AG20443 (cell line): Measurements from ENCODE around the gene ENOX1.
"Not testable (repeated sequence)": the region's sequence is repeated elsewhere in the genome, so short reads cannot be mapped to it uniquely, and the experiment has no call there.

Source experiments
- DNase-seq: peaks from one replicate; pipeline ENCODE4 v3.0.0; 2012; ENCODE audit warnings: low spot score, mixed read lengths

Gene ENOX1

GRCh38 chr13:43431290-43431716 lies 355.5 kb downstream of the ENOX1 start:
- no peak for DNase-seq

- DNase-seq: no peak
Measured at GRCh38 chr13:43428545-43429296, 358.1 kb downstream of the ENOX1 start.

- DNase-seq: no peak
Measured at GRCh38 chr13:43426355-43426754, 360.4 kb downstream of the ENOX1 start.

GRCh38 chr13:43425234-43425633 lies 361.5 kb downstream of the ENOX1 start:
- DNase-seq: no peak

GRCh38 chr13:43424412-43424811 lies 362.4 kb downstream of the ENOX1 start:
- no peak for DNase-seq

- no peak for DNase-seq
Measured at GRCh38 chr13:43422116-43422515, 364.7 kb downstream of the ENOX1 start.

- DNase-seq: not testable (repeated sequence)
Measured at GRCh38 chr13:43416842-43417241, 369.9 kb downstream of the ENOX1 start.

- not testable (repeated sequence) for DNase-seq
Measured at GRCh38 chr13:43416408-43416807, 370.4 kb downstream of the ENOX1 start.

- not testable (repeated sequence) for DNase-seq
Measured at GRCh38 chr13:43415903-43416391, 370.8 kb downstream of the ENOX1 start.

- no peak for DNase-seq
Measured at GRCh38 chr13:43414111-43414510, 372.7 kb downstream of the ENOX1 start.

GRCh38 chr13:43411741-43412140 lies 375.0 kb downstream of the ENOX1 start:
- DNase-seq: no peak

- DNase-seq: no peak
Measured at GRCh38 chr13:43411211-43411610, 375.6 kb downstream of the ENOX1 start.

- DNase-seq: no peak
Measured at GRCh38 chr13:43408274-43408673, 378.5 kb downstream of the ENOX1 start.

- no peak for DNase-seq
Measured at GRCh38 chr13:43407023-43407581, 379.7 kb downstream of the ENOX1 start.

GRCh38 chr13:43405457-43405856 lies 381.3 kb downstream of the ENOX1 start:
- DNase-seq: peak; percentile 27

- DNase-seq: no peak
Measured at GRCh38 chr13:43402380-43402779, 384.4 kb downstream of the ENOX1 start.

- no peak for DNase-seq
Measured at GRCh38 chr13:43401361-43401760, 385.4 kb downstream of the ENOX1 start.

- DNase-seq: peak; percentile 49
Measured at GRCh38 chr13:43397111-43397510, 389.7 kb downstream of the ENOX1 start.

- no peak for DNase-seq
Measured at GRCh38 chr13:43391036-43391435, 395.7 kb downstream of the ENOX1 start.

GRCh38 chr13:43390619-43391018 lies 396.2 kb downstream of the ENOX1 start:
- DNase-seq: no peak

- no peak for DNase-seq
Measured at GRCh38 chr13:43389983-43390382, 396.8 kb downstream of the ENOX1 start.

GRCh38 chr13:43389573-43389972 lies 397.2 kb downstream of the ENOX1 start:
- no peak for DNase-seq

GRCh38 chr13:43388282-43389034 lies 398.3 kb downstream of the ENOX1 start:
- no peak for DNase-seq
